Right cardiac atrium (tissue), 5 donors: ENCODE data around the gene MRPL58. TPM values are rescaled to one million over a fixed set of nuclear protein-coding genes. Genes with fewer than 3 reads are reported as not detected.
"Not testable (repeated sequence)": the region's sequence is repeated elsewhere in the genome, so short reads cannot be mapped to it uniquely, and the experiment has no call there.

Source experiments
- ATAC-seq, 2 donors: fragments of 200-7000 bp; cut with Tn5 transposase; one replicate each; pipeline versions ENCODE4 v1.8.0 to v1.9.1; 2020; ENCODE audit warnings: moderate library complexity in 2 of 2, mild to moderate bottlenecking in 1 of 2
- DNase-seq, 3 donors: peaks; one replicate each; pipeline ENCODE4 v3.0.0-alpha.2; 2020
- H3K27ac ChIP-seq: one replicate; pipeline ENCODE4 v1.5.1; 2013; ENCODE audit warnings: mild to moderate bottlenecking, low read length, control low read depth, moderate library complexity
- H3K27me3 ChIP-seq: one replicate; pipeline ENCODE4 v1.6.1; 2013; ENCODE audit not compliant: control insufficient read depth, insufficient read depth
- H3K4me1 ChIP-seq: one replicate; pipeline ENCODE4 v1.6.1; 2013; ENCODE audit warnings: low read length; ENCODE audit not compliant: control insufficient read depth, insufficient read depth
- H3K4me3 ChIP-seq: one replicate; pipeline ENCODE4 v1.5.1; 2013; ENCODE audit warnings: low read length, control low read depth
- H3K9me3 ChIP-seq: one replicate; pipeline ENCODE4 v1.6.1; 2013; ENCODE audit warnings: low read length; ENCODE audit not compliant: control insufficient read depth
- WGBS: extraction: QIAGEN DNeasy Blood & Tissue Kit; methylation state at CpG from one replicate; pipeline ENCODE4 v1.1.7; 2013; 5-methylcytosine and 5-hydroxymethylcytosine counted together
- intact Hi-C, 4 donors: fragments of 100-400 bp; cut with DNase I; formaldehyde crosslinking; loops; one replicate each; pipeline versions ENCODE4 v1.11.0 to v1.14.0; 2022 to 2023
- polyA plus RNA-seq: library from polyadenylated mRNA; stranded (reverse); fragments of 200-250 nt; gene quantifications from one replicate; pipeline ENCODE4 v1.2.3, GENCODE V29; 2013
- total RNA-seq, 4 donors: library from RNA; stranded (reverse); fragmentation: NEBNext Ultra II Directional; extraction: Animal tissue kit (Norgen Biotek cat#: 25700); gene quantifications; one replicate each; pipeline ENCODE4 v1.2.1, GENCODE V29; 2021
- donor health status: healthy with polysubstance abuse.
- donor health status: DM: no; HTN: yes; CAD: no.
- donor health status: DM: no; HTN: no; CAD: no.
- donor health status: DM: no; HTN: yes; CAD: no; lungs with severe emphysema.
- donor health status: DM: yes; HTN: yes; CAD: no.

Gene MRPL58
- total and polyA plus RNA-seq, 5 donors = 35.1 to 62.6 (median 38.3) TPM

DNA sequence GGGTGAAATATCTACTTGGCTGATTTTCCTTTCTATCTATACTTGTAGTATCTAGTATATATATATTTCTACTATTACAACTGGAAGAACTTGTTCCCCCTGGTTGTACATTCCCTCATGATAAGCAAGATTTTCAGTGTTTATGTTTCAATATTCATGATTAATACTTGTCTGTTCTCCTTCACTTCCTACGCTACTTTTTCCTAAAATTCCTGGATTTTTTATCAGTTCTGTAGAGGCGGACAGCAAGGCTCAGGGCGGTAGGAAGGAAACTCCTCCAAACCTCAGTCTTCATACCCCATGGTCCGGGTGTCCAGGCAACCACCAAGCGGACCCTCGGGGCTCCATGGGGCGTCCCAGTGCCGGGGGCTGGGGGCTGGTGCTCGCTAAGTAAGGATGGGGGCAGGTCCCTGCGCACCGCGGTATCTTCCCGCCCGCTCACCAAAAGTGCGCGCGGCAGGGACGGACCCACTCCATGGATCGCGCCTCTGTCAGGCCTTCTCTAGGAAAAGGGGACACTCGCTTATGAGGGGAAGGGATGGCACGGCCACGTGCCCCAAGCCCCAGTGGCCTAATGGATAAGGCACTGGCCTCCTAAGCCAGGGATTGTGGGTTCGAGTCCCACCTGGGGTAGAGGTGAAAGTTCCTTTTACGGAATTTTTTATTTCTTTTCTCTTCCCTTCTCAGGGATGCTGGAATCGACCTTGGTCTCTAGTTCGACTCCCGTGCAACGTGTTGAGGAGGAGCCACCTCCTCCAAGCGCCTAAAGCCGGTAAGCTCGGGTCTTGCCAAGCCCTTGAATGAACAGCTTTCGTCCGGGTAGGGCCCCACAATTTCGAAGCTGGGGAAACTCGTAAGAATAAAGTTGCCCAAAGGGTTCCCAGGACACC is 21.1 kb downstream of the MRPL58 start:
- peaks cover 3% of the 10 kb centered on the region for H3K4me1 ChIP-seq
- ATAC-seq = peak; percentile 61 to 80
- intact Hi-C loops = loop anchor here in 1 of 4 donors (10.0 kb wide), 1 partner anchor 49 kb away; the partner anchor contains the start of gene CDR2L
- H3K27ac ChIP-seq = peak overlapping the region; percentile 21
- under 1% methylated on average over 36 of the region's 36 CpGs for WGBS
- no peaks in the 10 kb centered on the region for H3K27me3 ChIP-seq
- peak overlapping the region; percentile 40 for H3K4me3 ChIP-seq
- peak; percentile 87 to 97 (median 96) for DNase-seq
- no peaks in the 10 kb centered on the region for H3K9me3 ChIP-seq

DNA sequence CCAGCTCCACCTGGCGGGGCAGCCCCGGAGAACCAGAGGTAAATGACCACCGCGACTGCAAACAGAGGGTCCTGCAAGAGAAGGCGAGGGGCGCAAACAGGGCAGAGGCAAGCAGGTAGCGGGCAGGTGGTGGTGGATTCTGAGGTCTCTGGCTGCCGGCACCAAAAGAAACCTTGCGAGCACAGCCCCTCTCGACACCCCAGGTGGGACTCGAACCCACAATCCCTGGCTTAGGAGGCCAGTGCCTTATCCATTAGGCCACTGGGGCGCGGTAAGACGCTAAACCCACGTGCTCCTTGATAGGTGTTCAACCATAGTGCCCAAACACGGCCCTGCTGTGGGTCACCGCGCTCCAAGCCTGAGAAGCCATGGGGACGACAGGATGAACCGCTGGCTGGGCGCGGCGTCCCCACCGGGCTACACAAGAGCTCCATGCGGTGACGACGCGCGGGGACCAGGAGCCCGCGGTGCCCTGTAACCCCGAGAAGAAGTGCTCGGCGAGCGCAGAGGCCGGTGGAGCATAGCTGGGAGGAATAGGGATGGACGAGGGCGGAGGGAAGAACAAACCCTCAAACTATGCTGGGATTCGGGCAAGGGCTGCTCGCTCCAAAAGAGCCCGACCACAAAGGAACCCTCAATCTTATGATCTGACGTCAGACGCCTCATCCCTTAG is 21.9 kb downstream of the MRPL58 start:
- Histone ChIP-seq H3K4me1 (peaks cover 3% of the 10 kb centered on the region), H3K27ac (peak overlapping the region; percentile 80), H3K4me3 (peak overlapping the region; percentile 67), H3K9me3 (no peaks in the 10 kb centered on the region), H3K27me3 (no peaks in the 10 kb centered on the region)
- 1% methylated on average over 43 of the region's 43 CpGs for WGBS
- ATAC-seq = peak; percentile 73 to 79
- intact Hi-C loops = loop anchor here in 1 of 4 donors (10.0 kb wide), 1 partner anchor 50 kb away; the partner anchor contains the start of gene CDR2L
- DNase-seq = peak; percentile 89 to 94 (median 92)

DNA sequence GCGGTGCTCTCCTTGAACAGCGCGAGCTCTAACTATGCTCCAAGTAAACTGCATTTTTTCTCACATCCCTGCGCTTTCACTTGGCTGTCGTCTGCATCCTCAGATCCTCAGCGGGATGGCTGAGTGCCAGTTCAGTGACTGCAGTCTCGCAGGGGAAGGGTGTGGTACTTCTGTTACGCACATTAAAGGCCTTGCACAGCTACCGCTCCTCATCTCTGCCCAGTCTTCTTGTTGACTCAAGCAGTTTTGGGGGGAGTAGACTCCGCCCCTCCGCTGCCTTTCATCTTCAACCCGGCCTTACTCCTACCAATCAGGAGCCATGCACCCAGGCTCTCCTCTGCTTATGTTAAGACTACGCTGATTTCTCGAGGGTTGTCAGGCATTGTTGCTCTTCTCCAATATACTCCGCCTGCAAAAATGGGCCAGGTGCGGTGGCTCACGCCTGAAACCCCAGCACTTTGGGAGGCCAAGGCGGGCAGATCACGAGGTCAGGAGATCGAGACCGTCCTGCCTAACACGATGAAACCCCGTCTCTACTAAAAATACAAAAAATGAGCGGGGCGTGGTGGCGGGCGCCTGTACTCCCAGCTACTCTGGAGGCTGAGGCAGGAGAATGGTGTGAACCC is 24.3 kb downstream of the MRPL58 start:
- DNase-seq = peak; percentile 94 to 96 (median 95)
- 59% methylated on average over 27 of the region's 27 CpGs for WGBS
- peaks cover 3% of the 10 kb centered on the region for H3K4me1 ChIP-seq
- H3K27ac ChIP-seq = peak overlapping the region; percentile 86
- intact Hi-C loops = loop anchor here in 1 of 4 donors (10.0 kb wide), 1 partner anchor 52 kb away; the partner anchor contains the start of gene CDR2L
- no peak overlapping the region for H3K4me3 ChIP-seq
- H3K9me3 ChIP-seq = no peaks in the 10 kb centered on the region
- ATAC-seq = peak; percentile 42 to 73
- no peaks in the 10 kb centered on the region for H3K27me3 ChIP-seq

DNA sequence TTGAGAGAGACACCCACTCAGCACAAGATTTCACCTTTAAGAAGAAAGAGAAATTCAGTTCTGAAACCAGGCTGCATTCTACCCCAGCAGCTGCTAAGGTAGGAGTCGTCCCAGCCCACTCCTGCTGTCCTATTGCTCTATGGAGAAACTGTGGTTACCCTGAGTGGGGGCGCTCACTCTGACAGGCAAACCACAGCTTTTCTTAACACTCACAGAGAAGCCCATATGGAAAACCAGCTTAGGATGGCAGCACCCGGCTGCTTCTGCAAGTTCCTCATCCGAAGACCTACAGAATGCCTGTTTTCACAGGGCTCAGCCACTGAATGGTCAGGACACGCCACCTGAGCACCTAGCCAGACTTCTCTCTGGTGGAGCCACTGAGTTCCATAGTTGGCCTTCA is 26.8 kb downstream of the MRPL58 start:
- ATAC-seq (no peak), DNase-seq (no peak)
- WGBS = 84% methylated on average over 5 of the region's 5 CpGs
- no peaks in the 10 kb centered on the region for H3K27me3 ChIP-seq
- no peak overlapping the region for H3K4me3 ChIP-seq
- H3K9me3 ChIP-seq = no peaks in the 10 kb centered on the region
- H3K4me1 ChIP-seq = peaks cover 3% of the 10 kb centered on the region
- intact Hi-C loops = loop anchor here in 1 of 4 donors (10.0 kb wide), 1 partner anchor 54 kb away; the partner anchor contains the start of gene CDR2L
- H3K27ac ChIP-seq = no peak overlapping the region

DNA sequence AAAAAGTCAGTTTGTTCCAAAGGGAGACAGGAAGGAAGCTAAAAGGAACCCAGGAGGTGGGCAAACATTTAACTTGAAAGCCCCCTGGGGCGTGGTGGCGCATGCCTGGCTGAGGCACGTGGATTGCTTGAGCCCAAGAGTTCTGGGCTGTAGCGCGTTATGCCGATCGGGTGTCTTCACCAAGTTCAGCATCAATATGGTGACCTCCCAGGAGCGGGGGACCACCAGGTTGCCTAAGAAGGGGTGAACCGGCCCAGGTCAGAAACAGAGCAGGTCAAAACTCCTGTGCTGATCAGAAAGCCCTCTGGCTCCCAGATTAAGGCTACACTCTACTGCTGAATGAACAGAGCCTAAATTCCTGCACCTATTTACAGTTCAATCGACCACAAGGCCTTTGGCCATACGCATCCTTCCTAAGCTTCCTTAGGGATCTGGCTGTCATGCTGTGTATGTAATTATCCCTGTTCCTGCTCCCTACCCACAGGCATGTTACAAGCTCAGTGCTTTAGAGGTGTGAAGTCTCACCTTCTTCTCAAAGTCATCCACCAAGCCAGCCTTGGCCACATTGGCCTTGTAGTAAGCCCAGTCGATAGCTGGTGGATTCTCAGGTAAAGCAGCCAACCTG is 29.3 kb downstream of the MRPL58 start:
- 75% methylated on average over 12 of the region's 12 CpGs for WGBS
- intact Hi-C loops = no loop called here
- ATAC-seq = no peak

DNA sequence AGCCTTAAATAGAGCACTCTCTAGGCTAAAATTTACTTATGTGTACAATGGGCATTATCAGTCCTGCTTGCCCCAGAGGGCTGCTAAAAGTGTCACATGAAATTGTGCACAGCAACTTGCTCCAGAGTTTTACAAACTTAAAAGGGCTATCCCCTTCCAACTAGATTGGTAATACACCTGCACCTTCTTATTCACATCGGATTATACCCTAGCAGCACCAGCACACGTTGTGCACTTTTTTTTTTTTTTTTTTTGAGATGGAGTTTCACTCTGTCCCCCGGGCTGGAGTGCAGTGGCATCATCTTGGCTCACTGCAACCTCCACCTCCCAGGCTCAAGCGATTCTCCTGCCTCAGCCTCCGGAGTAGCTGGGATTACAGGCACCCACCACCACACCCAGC is 31.3 kb downstream of the MRPL58 start:
- H3K27ac ChIP-seq, H3K4me1 ChIP-seq, intact Hi-C loops, ATAC-seq, H3K9me3 ChIP-seq, DNase-seq, H3K4me3 ChIP-seq, H3K27me3 ChIP-seq: not testable (repeated sequence)
- 64% methylated on average over 5 of the region's 5 CpGs for WGBS

More for the DNA sequence above, 29.3 kb downstream of the MRPL58 start:
- Histone ChIP-seq H3K27ac (no peak overlapping the region), H3K4me1 (no peaks in the 10 kb centered on the region), H3K9me3 (no peaks in the 10 kb centered on the region), H3K27me3 (no peaks in the 10 kb centered on the region), H3K4me3 (no peak overlapping the region)
- DNase-seq = no peak

DNA sequence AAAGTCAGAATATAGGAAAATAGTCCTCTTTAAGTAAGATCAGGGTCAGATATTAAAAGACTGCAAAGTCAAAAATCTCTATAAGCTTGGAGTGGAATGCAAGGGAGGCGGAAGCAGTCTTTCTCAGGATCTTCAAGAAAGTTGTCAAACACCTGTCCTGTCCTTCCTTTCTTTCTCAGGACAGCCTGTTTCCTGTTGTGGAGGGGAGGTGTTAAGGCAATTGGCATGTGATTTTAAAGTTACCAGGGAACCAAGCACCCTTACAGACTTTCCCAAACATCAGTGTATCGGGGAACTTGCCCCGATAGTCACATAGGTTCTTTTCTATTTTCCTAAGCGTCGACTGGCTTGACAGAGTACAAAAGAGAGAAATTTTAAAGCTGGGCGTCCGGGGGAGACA is 32.2 kb downstream of the MRPL58 start:
- Histone ChIP-seq H3K27me3 (no peaks in the 10 kb centered on the region), H3K4me3 (no peak overlapping the region), H3K4me1 (peaks cover 3% of the 10 kb centered on the region), H3K9me3 (no peaks in the 10 kb centered on the region), H3K27ac (peak overlapping the region; percentile 17)
- intact Hi-C loops = no loop called here
- ATAC-seq (no peak), DNase-seq (no peak)
- WGBS = 73% methylated on average over 7 of the region's 7 CpGs

DNA sequence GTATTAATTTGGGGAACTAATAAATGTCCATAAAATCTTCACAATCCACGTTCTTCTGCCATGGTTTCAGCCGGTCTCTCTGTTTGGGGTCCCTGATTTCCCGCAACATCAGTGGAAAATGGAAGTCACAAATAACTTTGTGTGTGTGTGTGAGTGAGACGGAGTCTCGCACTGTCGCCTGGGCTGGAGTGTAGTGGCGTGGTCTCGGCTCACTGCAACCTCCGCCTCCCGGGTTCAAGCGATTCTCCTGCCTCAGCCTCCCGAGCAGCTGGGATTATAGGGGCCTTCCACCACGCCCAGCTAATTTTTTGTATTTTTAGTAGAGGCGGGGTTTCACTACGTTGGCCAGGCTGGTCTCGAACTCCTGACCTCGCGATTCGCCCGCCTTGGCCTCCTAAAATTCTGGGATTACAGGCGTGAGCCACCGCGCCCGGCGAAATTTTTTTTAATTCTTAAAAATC is 33.5 kb downstream of the MRPL58 start:
- H3K4me3 ChIP-seq = peak overlapping the region; percentile 82
- H3K4me1 ChIP-seq, H3K27me3 ChIP-seq, intact Hi-C loops, ATAC-seq, H3K9me3 ChIP-seq: not testable (repeated sequence)
- peak overlapping the region; percentile 87 for H3K27ac ChIP-seq
- peak in 1 of 3 donors; percentile 62 for DNase-seq
- 13% methylated on average over 25 of the region's 25 CpGs for WGBS

DNA sequence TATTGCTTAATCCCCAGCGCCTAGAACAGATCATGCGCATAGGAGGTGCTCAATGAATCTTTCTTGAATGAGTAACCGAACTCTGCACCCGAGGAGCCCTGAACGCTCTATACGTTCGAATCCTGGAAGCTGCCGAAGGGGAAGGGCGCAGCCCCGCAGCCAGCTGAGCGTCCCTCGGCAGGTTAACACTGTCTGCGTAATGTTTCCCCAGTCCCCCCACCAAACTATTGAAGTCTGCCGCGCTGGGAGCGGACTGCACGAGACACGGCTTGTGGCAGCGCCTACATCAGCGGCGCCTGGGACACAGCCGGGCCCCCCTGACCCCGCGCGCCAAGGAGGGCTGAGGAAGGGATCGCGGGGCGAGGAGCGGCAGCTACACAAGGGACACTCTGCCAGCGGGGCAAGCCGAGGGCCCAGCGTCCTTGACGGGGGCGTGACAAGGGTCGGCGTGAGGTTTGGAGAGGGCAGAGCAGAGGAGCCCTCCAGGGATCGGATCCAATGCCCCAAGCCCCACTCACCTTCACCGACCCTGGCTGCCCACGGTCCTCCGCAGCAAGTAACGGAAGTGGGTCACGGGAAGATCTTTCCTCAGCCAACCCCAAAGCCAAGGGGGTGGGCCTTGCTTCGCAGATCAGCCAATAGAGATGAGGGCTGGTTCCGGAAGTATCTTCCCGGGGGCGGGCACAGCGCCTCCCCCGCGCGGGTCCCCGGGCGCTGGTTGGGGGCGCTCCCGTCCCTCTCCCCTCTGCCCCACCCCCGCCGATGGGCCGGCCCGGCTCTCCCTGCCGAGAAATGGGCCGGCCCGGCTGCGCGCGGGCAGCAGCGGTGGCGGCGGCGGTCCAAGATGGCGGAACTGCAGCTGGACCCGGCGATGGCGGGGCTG is 34.2 kb downstream of the MRPL58 start, which contains the start of the genes ATP5PD and KCTD2:
Gene ATP5PD, minus strand, starts transcription at position 563 of the 883 bp plus-strand sequence. CDS start 4,319 bp downstream, outside the sequence.
Gene KCTD2, plus strand, starts transcription at position 819 of the 883 bp plus-strand sequence. Its CDS starts 26 bp downstream, at position 845.
- H3K27ac ChIP-seq = peak within 1 kb of the TSS; percentile 87
- no peaks in the 10 kb centered on the region for H3K9me3 ChIP-seq
- peak; percentile 99 for ATAC-seq
- under 1% methylated on average over 72 of the region's 72 CpGs for WGBS
- H3K27me3 ChIP-seq = no peaks in the 10 kb centered on the region
- DNase-seq = peak; percentile 97 to 99 (median 98)
- peak within 1 kb of the TSS; percentile 82 for H3K4me3 ChIP-seq
- H3K4me1 ChIP-seq = peaks cover 3% of the 10 kb centered on the region
- intact Hi-C loops = no loop called here
